DLD1 (cell line): ENCODE data around the gene IFNGR1.
"Not testable (repeated sequence)": the region's sequence is repeated elsewhere in the genome, so short reads cannot be mapped to it uniquely, and the experiment has no call there.

Source experiments
- in situ Hi-C: cut with HindIII; loops from 2 replicates; pipeline ENCODE4 v1.10.0; 2017; ENCODE audit warnings: low sequenced_read_pairs

The IFNGR1 gene

GRCh38 chr6:137218917-137219663 lies at the start of gene IFNGR1:
TSS of gene IFNGR1 (minus strand) at chr6:137219385. CDS start at chr6:137219327, 58 bp downstream.
- in situ Hi-C loops, result no loop called here

GRCh38 chr6:137268911-137269310 lies 49.7 kb upstream of the IFNGR1 start:
- in situ Hi-C loops, result no loop called here

GRCh38 chr6:137266309-137266586 lies 47.1 kb upstream of the IFNGR1 start:
- in situ Hi-C loops, result no loop called here

GRCh38 chr6:137265561-137266308 lies 46.5 kb upstream of the IFNGR1 start:
- in situ Hi-C loops, result no loop called here

GRCh38 chr6:137264311-137265075 lies 45.3 kb upstream of the IFNGR1 start:
- in situ Hi-C loops, result no loop called here

- in situ Hi-C loops, result no loop called here
Measured at GRCh38 chr6:137261761-137262160, 42.6 kb upstream of the IFNGR1 start.

- in situ Hi-C loops, result no loop called here
Measured at GRCh38 chr6:137261361-137261760, 42.2 kb upstream of the IFNGR1 start.

- in situ Hi-C loops, result no loop called here
Measured at GRCh38 chr6:137260217-137260616, 41.0 kb upstream of the IFNGR1 start.

- in situ Hi-C loops, result no loop called here
Measured at GRCh38 chr6:137259349-137259748, 40.2 kb upstream of the IFNGR1 start.

- in situ Hi-C loops, result no loop called here
Measured at GRCh38 chr6:137258170-137258569, 39.0 kb upstream of the IFNGR1 start.

- in situ Hi-C loops, result no loop called here
Measured at GRCh38 chr6:137256350-137257103, 37.3 kb upstream of the IFNGR1 start.

- in situ Hi-C loops, result no loop called here
Measured at GRCh38 chr6:137254966-137255365, 35.8 kb upstream of the IFNGR1 start.

GRCh38 chr6:137254430-137254829 lies 35.2 kb upstream of the IFNGR1 start:
- in situ Hi-C loops, result not testable (repeated sequence)

- in situ Hi-C loops, result no loop called here
Measured at GRCh38 chr6:137248702-137249101, 29.5 kb upstream of the IFNGR1 start.

GRCh38 chr6:137247724-137248123 lies 28.5 kb upstream of the IFNGR1 start:
- in situ Hi-C loops, result no loop called here

- in situ Hi-C loops, result no loop called here
Measured at GRCh38 chr6:137246791-137247202, 27.6 kb upstream of the IFNGR1 start.

GRCh38 chr6:137246164-137246563 lies 27.0 kb upstream of the IFNGR1 start:
- in situ Hi-C loops, result no loop called here

GRCh38 chr6:137241481-137242038 lies 22.4 kb upstream of the IFNGR1 start:
- in situ Hi-C loops, result no loop called here

GRCh38 chr6:137240168-137240567 lies 21.0 kb upstream of the IFNGR1 start:
- in situ Hi-C loops, result no loop called here

- in situ Hi-C loops, result no loop called here
Measured at GRCh38 chr6:137237413-137238170, 18.4 kb upstream of the IFNGR1 start.
